Measurements from ENCODE around the gene MAP2K2.
"Not testable (repeated sequence)": the region's sequence is repeated elsewhere in the genome, so short reads cannot be mapped to it uniquely, and the experiment has no call there.

GRCh38 chr19:4157971-4158370, 34.0 kb upstream of the MAP2K2 start:
- TF ChIP-seq, protein P1, sequence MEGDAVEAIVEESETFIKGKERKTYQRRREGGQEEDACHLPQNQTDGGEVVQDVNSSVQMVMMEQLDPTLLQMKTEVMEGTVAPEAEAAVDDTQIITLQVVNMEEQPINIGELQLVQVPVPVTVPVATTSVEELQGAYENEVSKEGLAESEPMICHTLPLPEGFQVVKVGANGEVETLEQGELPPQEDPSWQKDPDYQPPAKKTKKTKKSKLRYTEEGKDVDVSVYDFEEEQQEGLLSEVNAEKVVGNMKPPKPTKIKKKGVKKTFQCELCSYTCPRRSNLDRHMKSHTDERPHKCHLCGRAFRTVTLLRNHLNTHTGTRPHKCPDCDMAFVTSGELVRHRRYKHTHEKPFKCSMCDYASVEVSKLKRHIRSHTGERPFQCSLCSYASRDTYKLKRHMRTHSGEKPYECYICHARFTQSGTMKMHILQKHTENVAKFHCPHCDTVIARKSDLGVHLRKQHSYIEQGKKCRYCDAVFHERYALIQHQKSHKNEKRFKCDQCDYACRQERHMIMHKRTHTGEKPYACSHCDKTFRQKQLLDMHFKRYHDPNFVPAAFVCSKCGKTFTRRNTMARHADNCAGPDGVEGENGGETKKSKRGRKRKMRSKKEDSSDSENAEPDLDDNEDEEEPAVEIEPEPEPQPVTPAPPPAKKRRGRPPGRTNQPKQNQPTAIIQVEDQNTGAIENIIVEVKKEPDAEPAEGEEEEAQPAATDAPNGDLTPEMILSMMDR (IDR thresholded peaks at IDR 0.05): not testable (repeated sequence)
- not testable (repeated sequence) for TF ChIP-seq EZH2 (IDR thresholded peaks at IDR 0.05; ENCODE audit: borderline replicate concordance, insufficient read depth, low read depth, low read length, poor library complexity, severe bottlenecking)

All from B cell (primary cell).